HL-60 (cell line): ENCODE data around the gene GSK3A.

Experiments
- DNase-seq, 2 experiments: peaks; one replicate each; pipeline ENCODE4 v3.0.0-alpha.2; 2010 to 2020; ENCODE audit warnings: low read depth in 1 of 2, low spot score in 1 of 2
- H3K27ac ChIP-seq: fragments of 250-450 bp; sonication (Bioruptor Pico); replicated peaks from 2 replicates; pipeline ENCODE4 v1.5.1; 2020; ENCODE audit warnings: mild to moderate bottlenecking, moderate library complexity
- H3K27me3 ChIP-seq: fragments of 250-450 bp; sonication (Bioruptor Pico); 2 replicates; pipeline ENCODE4 v1.5.1; 2021; ENCODE audit warnings: mild to moderate bottlenecking, moderate library complexity; ENCODE audit not compliant: insufficient read depth, poor library complexity, severe bottlenecking
- H3K4me3 ChIP-seq: replicated peaks from 2 replicates; pipeline ENCODE4 v1.5.1; 2011; ENCODE audit warnings: mild to moderate bottlenecking, control low read depth, low read length; ENCODE audit not compliant: insufficient read depth
- CTCF ChIP-seq: IDR thresholded peaks from one replicate; pipeline ENCODE4 v1.5.1; 2011; ENCODE audit warnings: low read length, control low read depth, inconsistent platforms; ENCODE audit not compliant: insufficient read depth
- GABPA ChIP-seq: IDR thresholded peaks from 2 replicates; pipeline ENCODE4 v1.6.1; 2012; ENCODE audit warnings: low read depth
- POLR2AphosphoS5 ChIP-seq: IDR thresholded peaks from 2 replicates; pipeline ENCODE4 v1.6.1; 2012; ENCODE audit warnings: low read depth
- SPI1 ChIP-seq: IDR thresholded peaks from 2 replicates; pipeline ENCODE4 v1.6.1; 2012; ENCODE audit warnings: low read depth, mild to moderate bottlenecking, borderline replicate concordance
- TF ChIP-seq, protein P1 (sequence below): IDR thresholded peaks from 2 replicates; pipeline ENCODE4 v1.6.1; 2012; ENCODE audit warnings: low read depth; ENCODE audit not compliant: insufficient replicate concordance

The GSK3A gene

GRCh38 chr19:42249149-42249750 is 6.8 kb upstream of the GSK3A start:
- Histone ChIP-seq H3K27ac (no peak overlapping the region), H3K27me3 (no peaks in the 10 kb centered on the region), H3K4me3 (no peak overlapping the region)
- DNase-seq = no peak
- no peak; the same call in 1 of the 2 replicates for TF ChIP-seq POLR2AphosphoS5
- TF ChIP-seq CTCF = no peak
- TF ChIP-seq, protein P1, sequence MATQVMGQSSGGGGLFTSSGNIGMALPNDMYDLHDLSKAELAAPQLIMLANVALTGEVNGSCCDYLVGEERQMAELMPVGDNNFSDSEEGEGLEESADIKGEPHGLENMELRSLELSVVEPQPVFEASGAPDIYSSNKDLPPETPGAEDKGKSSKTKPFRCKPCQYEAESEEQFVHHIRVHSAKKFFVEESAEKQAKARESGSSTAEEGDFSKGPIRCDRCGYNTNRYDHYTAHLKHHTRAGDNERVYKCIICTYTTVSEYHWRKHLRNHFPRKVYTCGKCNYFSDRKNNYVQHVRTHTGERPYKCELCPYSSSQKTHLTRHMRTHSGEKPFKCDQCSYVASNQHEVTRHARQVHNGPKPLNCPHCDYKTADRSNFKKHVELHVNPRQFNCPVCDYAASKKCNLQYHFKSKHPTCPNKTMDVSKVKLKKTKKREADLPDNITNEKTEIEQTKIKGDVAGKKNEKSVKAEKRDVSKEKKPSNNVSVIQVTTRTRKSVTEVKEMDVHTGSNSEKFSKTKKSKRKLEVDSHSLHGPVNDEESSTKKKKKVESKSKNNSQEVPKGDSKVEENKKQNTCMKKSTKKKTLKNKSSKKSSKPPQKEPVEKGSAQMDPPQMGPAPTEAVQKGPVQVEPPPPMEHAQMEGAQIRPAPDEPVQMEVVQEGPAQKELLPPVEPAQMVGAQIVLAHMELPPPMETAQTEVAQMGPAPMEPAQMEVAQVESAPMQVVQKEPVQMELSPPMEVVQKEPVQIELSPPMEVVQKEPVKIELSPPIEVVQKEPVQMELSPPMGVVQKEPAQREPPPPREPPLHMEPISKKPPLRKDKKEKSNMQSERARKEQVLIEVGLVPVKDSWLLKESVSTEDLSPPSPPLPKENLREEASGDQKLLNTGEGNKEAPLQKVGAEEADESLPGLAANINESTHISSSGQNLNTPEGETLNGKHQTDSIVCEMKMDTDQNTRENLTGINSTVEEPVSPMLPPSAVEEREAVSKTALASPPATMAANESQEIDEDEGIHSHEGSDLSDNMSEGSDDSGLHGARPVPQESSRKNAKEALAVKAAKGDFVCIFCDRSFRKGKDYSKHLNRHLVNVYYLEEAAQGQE = no peak
- no peak for TF ChIP-seq SPI1
- TF ChIP-seq GABPA = no peak

DNA sequence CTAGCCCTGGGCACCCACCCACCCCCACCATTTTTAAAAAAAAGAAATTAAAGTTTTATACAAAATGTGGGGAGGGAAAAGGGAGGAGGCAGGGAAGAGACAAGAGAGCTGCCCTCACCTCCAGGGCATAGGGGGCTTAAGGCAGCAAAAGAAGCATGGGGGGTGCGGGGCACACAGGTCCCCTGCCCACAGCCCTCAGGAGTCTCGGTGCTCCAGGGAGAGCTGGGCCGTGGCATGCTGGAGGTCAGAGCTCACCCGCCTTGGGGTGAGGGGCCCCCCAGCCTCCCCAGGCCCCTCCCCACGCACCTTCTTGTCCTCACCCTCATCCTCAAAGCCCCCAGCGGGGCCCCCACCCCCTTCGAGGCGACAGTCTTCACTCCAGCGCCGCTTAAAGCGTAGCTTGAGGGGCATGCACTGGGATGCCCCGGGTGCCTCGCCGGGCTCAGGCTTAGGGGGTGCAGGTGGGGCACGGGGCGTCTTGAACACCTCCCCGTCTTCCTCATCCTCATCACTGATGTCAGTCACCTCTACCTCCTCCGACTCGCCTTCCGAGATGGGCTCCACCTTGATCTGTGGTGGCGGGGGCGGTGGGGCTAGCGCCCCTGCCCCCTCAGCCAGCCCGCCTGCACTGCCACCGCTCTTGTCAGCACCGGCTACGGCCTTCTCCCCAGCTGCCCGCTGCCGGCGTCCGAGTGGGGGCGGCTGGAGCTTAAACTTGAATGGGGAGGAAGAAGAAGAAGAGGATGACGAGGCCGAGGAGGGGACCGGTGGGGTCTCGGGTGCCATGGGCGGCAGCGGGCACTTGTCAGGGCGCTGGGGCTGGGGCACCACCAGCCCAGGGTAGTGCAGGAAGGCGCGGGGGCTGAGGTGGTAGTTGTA is 6.1 kb upstream of the GSK3A start:
- no peak for TF ChIP-seq CTCF
- peak; percentile 17; the same call in 1 of the 2 replicates for TF ChIP-seq POLR2AphosphoS5
- Histone ChIP-seq H3K4me3 (no peak overlapping the region), H3K27ac (no peak overlapping the region), H3K27me3 (no peaks in the 10 kb centered on the region)
- no peak for DNase-seq

DNA sequence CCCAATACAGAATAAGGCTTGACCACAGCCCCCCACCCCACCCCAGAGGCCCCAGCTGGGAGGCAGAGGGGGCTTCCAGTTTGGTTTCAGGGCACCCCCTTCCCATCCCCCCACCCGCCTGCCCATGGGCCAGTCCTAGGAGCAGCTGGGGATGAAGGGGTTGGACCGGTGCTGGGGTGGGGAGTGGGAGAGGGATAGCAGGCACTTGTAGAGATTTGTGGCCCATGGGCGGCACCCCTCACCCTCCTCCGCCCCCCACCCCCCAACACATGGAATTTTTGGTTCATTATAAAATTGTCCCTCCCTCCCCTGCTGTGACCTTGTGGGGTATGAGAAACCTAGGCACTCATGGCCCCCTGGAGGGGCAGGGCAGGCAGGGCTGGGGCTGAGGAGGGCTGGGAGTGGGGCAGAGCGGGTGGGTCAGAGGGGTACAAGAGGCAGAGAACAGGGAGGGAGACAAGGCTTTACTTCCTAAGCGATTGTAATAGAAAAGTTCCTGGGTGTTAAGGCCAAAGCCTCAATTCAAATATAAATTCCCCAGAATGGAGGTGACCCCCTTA is 5.3 kb upstream of the GSK3A start:
- Histone ChIP-seq H3K27me3 (no peaks in the 10 kb centered on the region), H3K27ac (no peak overlapping the region), H3K4me3 (no peak overlapping the region)
- TF ChIP-seq, protein P1 = no peak
- TF ChIP-seq POLR2AphosphoS5 = no peak
- no peak for TF ChIP-seq CTCF
- no peak for TF ChIP-seq GABPA
- no peak for TF ChIP-seq SPI1
- DNase-seq = no peak
